Measurements from ENCODE around the gene MRGPRD. TPM values are rescaled to one million over a fixed set of nuclear protein-coding genes. Genes with fewer than 3 reads are reported as not detected.
A peak's percentile ranks its signal among the peaks of the same experiment; 100 is the strongest.

Gene MRGPRD
- total and polyA plus RNA-seq, 2 of the 8 experiments (the other 6 are each of a cell fraction or from before 2014, with no cell fraction given) = not detected

GRCh38 chr11:68998390-68998911 is 17.7 kb upstream of the MRGPRD start:
- Histone ChIP-seq H3K4me3 (ENCODE audit: extremely low read depth in 1 of 4, insufficient read depth in 2 of 4, low read depth in 3 of 4, low read length in 4 of 4) (no peak overlapping the region), H2BK120ac (replicated peaks; ENCODE audit: low read depth, low read length) (no peak overlapping the region), H4K5ac (ENCODE audit: insufficient read length, low read depth, low read length) (no peak overlapping the region), H2BK15ac (ENCODE audit: low read length) (no peak overlapping the region), H3K79me2 (ENCODE audit: control insufficient read depth in 1 of 2, insufficient read depth in 2 of 2, low read length in 2 of 2) (no peaks in the 10 kb centered on the region), H2BK20ac (ENCODE audit: low read length) (no peak overlapping the region), H3K4me2 (ENCODE audit: insufficient read depth in 1 of 2, low read depth in 2 of 2, low read length in 2 of 2) (no peak overlapping the region), H3K18ac (ENCODE audit: extremely low read depth, low read length) (no peak overlapping the region), H4K20me1 (replicated peaks in 1 of 2; ENCODE audit: control insufficient read depth in 1 of 2, insufficient read depth in 2 of 2, low read length in 2 of 2) (no peaks in the 10 kb centered on the region), H3K56ac (replicated peaks; ENCODE audit: insufficient read length, low read depth, low read length) (no peak overlapping the region), H3K9ac (replicated peaks in 1 of 4; ENCODE audit: extremely low read depth in 1 of 4, low read depth in 3 of 4, low read length in 3 of 4) (no peak overlapping the region), H3K14ac (ENCODE audit: insufficient read length) (no peak overlapping the region), H3K23ac (ENCODE audit: insufficient read length) (no peak overlapping the region), H3K23me2 (ENCODE audit: low read depth, low read length) (no peaks in the 10 kb centered on the region), H2BK12ac (ENCODE audit: low read depth, low read length) (no peak overlapping the region), H3K79me1 (ENCODE audit: low read depth, low read length) (no peaks in the 10 kb centered on the region), H3K4me1 (replicated peaks in 1 of 4; ENCODE audit: control insufficient read depth in 3 of 4, insufficient read depth in 4 of 4, low read length in 3 of 4) (peaks cover 0 to 2% (median 1%) of the 10 kb centered on the region in 4 experiments; a peak in 2 of 7 replicates), H4K8ac (ENCODE audit: extremely low read depth, insufficient read depth, low read length) (no peak overlapping the region), H4K91ac (replicated peaks; ENCODE audit: insufficient read length, low read length) (no peak overlapping the region), H3K27ac (ENCODE audit: low read depth, low read length) (no peak overlapping the region), H3K4ac (replicated peaks; ENCODE audit: insufficient read length, low read depth, low read length) (no peak overlapping the region), H3K36me3 (ENCODE audit: control insufficient read depth in 2 of 4, insufficient read depth in 4 of 4, low read length in 3 of 4) (no peaks in the 10 kb centered on the region), H3K9me3 (ENCODE audit: insufficient read depth in 2 of 2, low read depth in 1 of 2, low read length in 1 of 2) (no peaks in the 10 kb centered on the region), H2BK5ac (ENCODE audit: low read depth, low read length) (no peak overlapping the region), H3K27me3 (replicated peaks in 1 of 4; ENCODE audit: control insufficient read depth in 3 of 4, extremely low read depth in 1 of 4, insufficient read depth in 3 of 4, low read length in 3 of 4) (no peaks in the 10 kb centered on the region), H2AFZ (ENCODE audit: low read length) (no peak overlapping the region), H2AK5ac (ENCODE audit: low read depth, low read length) (no peak overlapping the region)
- FAIRE-seq (no peak), DNase-seq (ENCODE audit: low read depth in 1 of 2, low spot score in 2 of 2) (no peak)
- CTCF ChIA-PET (ENCODE audit: partially characterized antibody) = interaction anchor here (1.0 to 1.2 kb wide), 3 partner anchors 9 to 40 kb away, joined by 3 read pairs; no protein-coding TSS in a partner anchor
- POLR2A ChIA-PET (ENCODE audit: partially characterized antibody) = interaction anchor here (0.7 to 1.7 kb wide), 2 partner anchors 13 to 101 kb away, joined by 3 to 4 read pairs; no protein-coding TSS in a partner anchor
- TF ChIP-seq MAX (IDR thresholded peaks at IDR 0.05) (0 out of 2 replicates have a peak, but pooled peaks have one; percentile 22), PHF8 (conservative IDR thresholded peaks at IDR 0.05; ENCODE audit: low read depth, low read length) (no peak), KDM1A (IDR thresholded peaks at IDR 0.05; ENCODE audit: borderline replicate concordance, low read length) (no peak)
- 84% methylated on average over 13 of the region's 13 CpGs; no CpG with 5 or more reads in 1 of the 2 experiments for WGBS, 2 experiments (ENCODE audit: extremely low coverage in 1 of 2, insufficient coverage in 1 of 2, insufficient read length in 1 of 2, insufficient replicate concordance in 2 of 2, low coverage in 1 of 2, low lambda C conversion rate in 2 of 2, missing lambda C conversion rate in 1 of 2)

All from H1 (cell line).